Measurements from ENCODE around the gene RNF44. TPM values are rescaled to one million over a fixed set of nuclear protein-coding genes. Genes with fewer than 3 reads are reported as not detected.

Gene RNF44
- total RNA-seq, 4 donors from 2014 or later: 7.5 to 15.1 (median 9.8) TPM

DNA sequence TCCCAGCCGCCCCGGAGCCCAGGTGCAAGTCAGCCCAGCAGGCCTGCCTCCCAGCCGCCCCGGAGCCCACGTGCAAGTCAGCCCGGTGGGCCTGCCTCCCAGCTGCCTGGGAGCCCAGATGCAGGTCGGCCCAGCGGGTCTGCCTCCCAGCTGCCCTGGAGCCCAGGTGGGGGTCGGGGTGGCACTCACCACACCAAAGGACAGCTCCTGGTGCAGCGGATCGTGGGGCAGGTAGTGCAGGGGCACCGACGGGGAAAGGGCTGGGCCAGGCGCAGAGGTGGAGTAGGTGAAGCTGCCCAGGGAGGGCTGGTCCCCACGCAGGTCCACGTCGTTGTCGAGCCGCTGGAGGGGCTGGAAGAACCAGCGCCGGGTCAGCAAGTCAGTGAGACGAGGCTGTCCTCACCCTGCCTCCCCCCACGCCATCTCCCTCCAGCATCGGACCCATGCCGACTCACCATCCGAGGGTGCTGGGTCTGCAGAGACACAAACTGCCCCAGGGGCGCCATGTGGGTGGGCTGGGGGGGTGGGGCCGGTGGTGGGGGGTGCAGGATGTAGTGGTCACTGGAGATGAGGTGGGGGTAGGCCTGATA lies 6.7 kb downstream of the RNF44 start:
- TF ChIP-seq, protein P1, sequence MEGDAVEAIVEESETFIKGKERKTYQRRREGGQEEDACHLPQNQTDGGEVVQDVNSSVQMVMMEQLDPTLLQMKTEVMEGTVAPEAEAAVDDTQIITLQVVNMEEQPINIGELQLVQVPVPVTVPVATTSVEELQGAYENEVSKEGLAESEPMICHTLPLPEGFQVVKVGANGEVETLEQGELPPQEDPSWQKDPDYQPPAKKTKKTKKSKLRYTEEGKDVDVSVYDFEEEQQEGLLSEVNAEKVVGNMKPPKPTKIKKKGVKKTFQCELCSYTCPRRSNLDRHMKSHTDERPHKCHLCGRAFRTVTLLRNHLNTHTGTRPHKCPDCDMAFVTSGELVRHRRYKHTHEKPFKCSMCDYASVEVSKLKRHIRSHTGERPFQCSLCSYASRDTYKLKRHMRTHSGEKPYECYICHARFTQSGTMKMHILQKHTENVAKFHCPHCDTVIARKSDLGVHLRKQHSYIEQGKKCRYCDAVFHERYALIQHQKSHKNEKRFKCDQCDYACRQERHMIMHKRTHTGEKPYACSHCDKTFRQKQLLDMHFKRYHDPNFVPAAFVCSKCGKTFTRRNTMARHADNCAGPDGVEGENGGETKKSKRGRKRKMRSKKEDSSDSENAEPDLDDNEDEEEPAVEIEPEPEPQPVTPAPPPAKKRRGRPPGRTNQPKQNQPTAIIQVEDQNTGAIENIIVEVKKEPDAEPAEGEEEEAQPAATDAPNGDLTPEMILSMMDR (IDR thresholded peaks at IDR 0.05; ENCODE audit: low read depth): no peak

DNA sequence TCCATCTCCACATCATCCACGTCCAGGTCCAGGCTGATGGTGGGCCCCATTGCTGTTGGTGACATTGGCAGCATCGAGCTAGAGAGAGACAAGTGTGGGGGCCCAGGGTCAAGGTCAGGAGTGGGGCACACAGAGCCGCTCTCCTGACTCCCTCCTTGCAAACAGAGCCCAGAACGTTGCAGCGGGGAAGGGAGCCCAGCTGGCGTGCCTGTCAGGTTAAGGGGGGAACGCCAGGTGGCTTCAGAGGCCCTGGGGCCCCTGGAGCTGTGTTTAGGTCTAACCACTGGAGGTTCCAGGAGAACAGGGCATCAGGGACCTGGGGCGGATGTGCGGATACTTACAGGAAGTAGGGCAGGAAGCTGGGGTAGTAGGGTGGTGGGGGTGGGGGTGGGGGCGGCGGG lies 7.5 kb downstream of the RNF44 start:
- TF ChIP-seq, protein P1 (IDR thresholded peaks at IDR 0.05; ENCODE audit: low read depth): no peak

DNA sequence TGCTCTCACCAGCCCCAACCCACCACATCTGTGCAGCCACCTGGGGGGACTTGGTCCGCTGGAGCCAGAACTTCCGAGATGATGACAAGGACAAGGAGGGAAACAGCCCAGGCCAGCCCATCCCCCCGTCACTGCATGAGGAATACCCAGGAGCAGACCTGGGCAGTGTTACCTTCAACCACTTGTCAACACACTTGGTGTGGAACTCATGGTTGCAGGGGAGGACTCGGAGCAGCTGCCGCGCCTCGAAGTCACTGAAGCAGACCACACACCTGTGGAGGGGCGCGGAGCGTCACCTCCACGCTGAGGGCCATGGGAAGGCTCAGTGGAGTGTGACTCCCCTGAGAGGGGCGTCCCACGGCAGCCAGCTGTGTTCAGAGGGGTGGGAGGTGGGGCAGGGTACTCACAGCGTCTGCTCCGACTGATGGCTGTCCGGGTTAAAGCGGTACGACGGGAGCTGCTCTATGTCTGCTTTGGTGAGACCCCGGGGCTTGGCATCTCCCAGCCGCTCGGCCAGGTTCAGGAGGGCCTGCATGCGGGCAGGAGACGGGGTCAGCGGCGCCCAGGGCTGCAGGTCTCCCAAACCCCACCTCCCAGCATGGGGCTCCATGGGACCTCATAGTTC lies 8.0 kb downstream of the RNF44 start:
- TF ChIP-seq, protein P1 (IDR thresholded peaks at IDR 0.05; ENCODE audit: low read depth): no peak

DNA sequence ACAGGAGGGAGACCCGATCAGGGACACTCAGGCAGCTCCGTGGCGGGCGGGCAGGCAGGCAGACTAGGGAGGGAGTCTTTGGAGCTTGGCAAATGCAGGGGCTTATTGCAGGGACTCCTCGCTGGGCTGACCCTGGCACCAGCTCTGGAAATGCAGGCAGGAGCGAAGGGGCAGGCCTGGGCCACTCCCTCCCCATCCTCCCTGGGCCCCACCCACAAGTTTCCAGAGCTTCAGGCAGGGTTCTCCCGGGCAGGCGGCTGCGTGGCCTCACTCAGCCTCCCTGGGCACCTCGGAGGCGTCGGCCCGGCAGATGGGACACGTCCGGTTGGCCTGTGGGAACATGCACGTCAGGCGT lies 8.5 kb downstream of the RNF44 start:
- TF ChIP-seq, protein P1 (IDR thresholded peaks at IDR 0.05; ENCODE audit: low read depth): no peak

DNA sequence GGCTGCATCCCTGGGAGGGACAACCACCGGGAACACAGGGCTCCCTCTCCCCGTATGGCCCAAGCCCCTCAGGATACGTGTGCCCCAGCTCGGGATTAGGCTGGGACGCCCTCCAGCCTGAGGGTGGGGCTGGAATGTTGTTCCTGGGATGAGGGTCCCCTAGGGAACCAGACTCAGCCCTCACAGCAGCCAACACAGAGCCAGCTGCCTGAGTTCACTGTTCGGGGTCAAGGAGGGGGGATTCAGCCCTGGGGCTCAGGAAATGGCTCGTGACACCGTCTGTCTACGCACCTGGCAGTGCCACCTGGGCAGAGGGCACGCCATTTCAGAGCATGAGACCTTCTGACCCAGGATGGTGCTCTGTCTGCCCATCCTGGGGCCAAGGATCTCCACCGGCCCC lies 8.9 kb downstream of the RNF44 start:
- TF ChIP-seq, protein P1 (IDR thresholded peaks at IDR 0.05; ENCODE audit: low read depth): no peak

DNA sequence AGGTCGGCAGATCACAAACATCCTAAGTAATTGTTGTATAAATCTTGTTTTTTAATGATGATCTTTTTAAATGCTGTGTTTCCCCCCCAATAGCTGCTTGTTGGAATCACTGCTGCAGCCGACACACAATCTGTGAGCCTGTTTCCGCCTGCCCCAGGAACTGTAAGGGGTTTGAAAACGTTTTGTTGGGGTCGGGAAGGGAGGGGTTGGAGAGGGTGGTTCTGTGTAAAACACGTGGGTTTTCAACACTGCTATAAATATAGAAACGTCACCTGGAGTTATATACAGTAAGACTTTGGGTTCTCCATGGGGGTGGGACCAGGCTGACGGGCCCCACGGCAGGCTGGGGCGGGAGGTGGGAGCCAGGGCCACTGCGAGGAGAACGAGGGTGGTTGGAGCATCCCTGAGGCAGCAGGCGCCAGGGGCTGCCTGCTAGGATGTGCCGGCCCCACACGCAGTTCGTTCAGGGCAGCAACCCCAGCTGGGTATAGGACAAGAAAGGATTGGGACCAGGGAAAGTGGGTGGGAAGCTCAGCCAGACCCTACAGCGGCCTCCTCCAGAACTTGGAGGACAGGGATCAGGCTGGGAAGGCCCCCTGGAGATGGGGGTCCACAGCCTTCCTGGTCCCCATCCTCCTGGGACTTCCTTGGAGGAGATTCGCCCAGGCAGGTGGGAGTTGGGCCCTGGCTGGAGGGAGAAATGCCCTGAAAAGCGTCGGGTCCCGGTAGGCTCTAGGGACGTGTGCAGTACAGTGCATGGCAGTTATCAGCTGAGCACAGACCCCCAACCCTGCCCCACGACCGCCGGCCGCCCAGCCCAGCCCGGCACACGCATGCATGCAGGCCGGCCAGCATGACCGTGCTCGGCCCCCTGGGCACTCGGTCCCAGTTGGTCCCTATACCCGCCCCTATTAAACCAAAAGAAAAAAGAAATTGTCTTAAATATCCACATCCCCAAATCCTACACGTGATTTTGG lies 9.7 kb downstream of the RNF44 start:
- TF ChIP-seq, protein P1 (IDR thresholded peaks at IDR 0.05; ENCODE audit: low read depth): no peak

DNA sequence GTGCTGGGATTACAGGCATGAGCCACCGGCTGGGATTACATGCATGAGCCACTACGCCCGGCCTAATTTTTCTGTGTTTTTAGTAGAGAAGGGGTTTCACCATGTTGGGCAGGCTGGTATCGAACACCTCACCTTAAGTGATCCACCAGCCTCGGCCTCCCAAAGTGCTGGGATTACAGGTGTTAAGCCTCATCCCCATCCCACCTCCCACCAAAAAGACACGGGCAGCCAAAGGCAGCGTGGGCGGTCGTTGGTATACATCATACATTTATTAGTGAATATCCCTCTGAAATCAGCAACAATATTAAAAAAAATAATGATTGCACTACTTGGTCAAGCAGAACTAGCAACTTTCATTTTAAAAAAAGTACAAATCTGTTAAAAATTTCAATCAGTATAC lies 10.7 kb downstream of the RNF44 start:
- TF ChIP-seq, protein P1 (IDR thresholded peaks at IDR 0.05; ENCODE audit: low read depth): no peak
